ENCODE measurements around the gene PTPN1. TPM values are rescaled to one million over a fixed set of nuclear protein-coding genes. Genes with fewer than 3 reads are reported as not detected.

Gene PTPN1
- total RNA-seq, 4 donors from 2014 or later, result 20.7 to 26.7 (median 23.7) TPM

DNA sequence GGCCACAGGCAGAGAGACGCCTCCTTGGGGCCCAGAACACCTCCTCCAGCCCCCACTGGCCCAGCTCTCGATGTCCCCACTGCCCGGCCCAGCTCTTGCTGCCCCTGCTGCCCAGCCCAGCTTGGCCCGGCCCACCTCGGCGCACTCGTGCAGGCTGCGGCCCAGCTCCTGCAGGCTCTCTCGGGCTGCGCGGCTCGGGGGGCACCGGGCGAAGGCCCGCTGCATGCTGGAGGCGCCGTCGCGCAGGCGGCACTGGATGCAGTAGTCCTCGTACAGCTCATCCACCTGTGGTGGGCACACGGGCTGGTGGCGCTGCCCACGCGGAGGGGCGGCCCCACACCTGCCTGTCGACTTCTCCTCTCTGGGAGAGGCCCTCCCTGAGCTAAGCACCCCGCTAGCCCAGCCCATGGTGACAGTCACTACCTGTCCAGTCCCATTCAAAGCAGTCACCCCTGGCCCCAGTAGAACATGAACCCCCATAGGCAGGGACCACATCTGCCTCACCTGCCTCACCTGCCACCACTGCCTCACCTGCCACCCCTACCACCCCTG, 99.3 kb downstream of the PTPN1 start:
- 93% methylated on average over 20 of the region's 28 CpGs; no CpG with 5 or more reads in 1 of the 2 donors for WGBS, 2 donors
- H3K9me3 ChIP-seq, result no peaks in the 10 kb centered on the region

DNA sequence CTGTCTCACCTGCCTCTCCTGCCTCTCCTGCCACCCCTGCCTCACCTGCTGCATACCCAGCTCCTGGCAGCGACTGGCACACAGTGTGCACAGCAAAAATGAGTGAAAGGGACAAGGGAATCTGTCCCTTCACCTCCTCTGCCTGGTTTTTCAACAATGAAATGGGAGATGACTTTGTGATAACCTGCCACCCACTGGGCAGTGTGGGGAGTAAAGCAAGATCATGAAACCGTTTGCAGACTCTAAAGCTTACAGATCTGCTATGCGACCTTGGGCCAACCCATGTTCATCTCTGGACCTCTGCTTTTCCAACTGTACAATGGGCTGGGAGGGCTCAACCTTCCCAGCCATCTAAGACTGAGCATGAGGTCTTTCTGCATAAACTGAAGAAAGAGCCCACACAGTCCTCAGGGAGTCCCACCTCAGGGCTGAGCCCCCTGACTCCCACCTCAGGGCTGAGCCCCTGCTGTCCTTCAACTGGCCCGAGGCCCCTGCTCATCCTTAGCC, 100.1 kb downstream of the PTPN1 start:
- WGBS, 2 donors, result 73 to 80% methylated on average over 4 of the region's 4 CpGs
- Histone ChIP-seq H3K27ac (no peak overlapping the region), H3K9me3 (no peaks in the 10 kb centered on the region), H3K4me3 (no peak overlapping the region), H3K4me1 (no peaks in the 10 kb centered on the region), H3K27me3 (no peaks in the 10 kb centered on the region), H3K36me3 (peaks cover 0 to 7% (median 0%) of the 10 kb centered on the region in 3 donors)
- TF ChIP-seq POLR2A (IDR thresholded peaks at IDR 0.05), result no peak
- TF ChIP-seq EP300 (IDR thresholded peaks at IDR 0.05), result no peak
- TF ChIP-seq, protein P1, sequence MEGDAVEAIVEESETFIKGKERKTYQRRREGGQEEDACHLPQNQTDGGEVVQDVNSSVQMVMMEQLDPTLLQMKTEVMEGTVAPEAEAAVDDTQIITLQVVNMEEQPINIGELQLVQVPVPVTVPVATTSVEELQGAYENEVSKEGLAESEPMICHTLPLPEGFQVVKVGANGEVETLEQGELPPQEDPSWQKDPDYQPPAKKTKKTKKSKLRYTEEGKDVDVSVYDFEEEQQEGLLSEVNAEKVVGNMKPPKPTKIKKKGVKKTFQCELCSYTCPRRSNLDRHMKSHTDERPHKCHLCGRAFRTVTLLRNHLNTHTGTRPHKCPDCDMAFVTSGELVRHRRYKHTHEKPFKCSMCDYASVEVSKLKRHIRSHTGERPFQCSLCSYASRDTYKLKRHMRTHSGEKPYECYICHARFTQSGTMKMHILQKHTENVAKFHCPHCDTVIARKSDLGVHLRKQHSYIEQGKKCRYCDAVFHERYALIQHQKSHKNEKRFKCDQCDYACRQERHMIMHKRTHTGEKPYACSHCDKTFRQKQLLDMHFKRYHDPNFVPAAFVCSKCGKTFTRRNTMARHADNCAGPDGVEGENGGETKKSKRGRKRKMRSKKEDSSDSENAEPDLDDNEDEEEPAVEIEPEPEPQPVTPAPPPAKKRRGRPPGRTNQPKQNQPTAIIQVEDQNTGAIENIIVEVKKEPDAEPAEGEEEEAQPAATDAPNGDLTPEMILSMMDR (IDR thresholded peaks at IDR 0.05), result no peak
- no peak for DNase-seq (ENCODE audit: low spot score in 2 of 2)

More for the DNA sequence above, 99.3 kb downstream of the PTPN1 start:
- H3K36me3 ChIP-seq, result peaks cover 0 to 7% (median 0%) of the 10 kb centered on the region in 3 donors
- no peaks in the 10 kb centered on the region for H3K27me3 ChIP-seq
- no peak overlapping the region for H3K27ac ChIP-seq
- H3K4me3 ChIP-seq, result no peak overlapping the region
- no peak for DNase-seq (ENCODE audit: low spot score in 2 of 2)
- H3K4me1 ChIP-seq, result no peaks in the 10 kb centered on the region
- TF ChIP-seq, protein P1 (IDR thresholded peaks at IDR 0.05), result no peak
- TF ChIP-seq EP300 (IDR thresholded peaks at IDR 0.05), result no peak
- no peak for TF ChIP-seq POLR2A (IDR thresholded peaks at IDR 0.05)

DNA sequence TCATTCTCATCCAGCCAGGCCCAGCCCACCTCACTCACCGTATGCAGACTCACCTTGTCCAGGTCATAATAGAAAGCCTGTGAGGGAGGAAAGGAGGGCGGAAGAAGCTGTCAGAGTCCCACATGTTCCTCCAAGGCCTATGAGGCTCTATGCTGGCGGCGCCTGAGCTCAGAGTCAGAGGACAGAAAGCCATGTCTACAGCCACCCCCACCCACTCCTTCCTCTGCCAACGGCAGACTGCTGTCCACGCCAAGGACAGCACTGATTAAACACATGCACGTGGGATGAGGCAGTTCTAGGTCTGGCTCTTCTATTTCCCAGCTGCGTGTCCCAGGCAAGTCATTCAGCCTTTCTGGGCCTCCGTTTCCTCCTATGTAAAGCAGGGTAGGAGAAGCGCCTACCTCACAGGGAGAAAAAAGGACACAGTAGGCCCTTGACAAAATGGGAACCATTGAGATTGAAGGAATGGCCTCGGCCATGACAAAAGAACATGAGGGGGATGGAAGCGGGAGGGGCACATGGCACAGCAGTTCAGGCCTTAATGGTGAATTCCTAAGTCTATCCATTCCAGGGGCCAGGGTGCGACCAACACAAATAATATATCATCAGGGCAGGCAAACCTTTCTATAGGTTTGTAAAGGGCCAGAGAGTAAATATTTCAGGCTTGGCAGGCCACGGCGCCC, 101.1 kb downstream of the PTPN1 start:
- TF ChIP-seq, protein P1 (IDR thresholded peaks at IDR 0.05), result no peak
- TF ChIP-seq POLR2A (IDR thresholded peaks at IDR 0.05) (no peak), EP300 (IDR thresholded peaks at IDR 0.05) (no peak)
- Histone ChIP-seq H3K27me3 (no peaks in the 10 kb centered on the region), H3K4me1 (no peaks in the 10 kb centered on the region), H3K9me3 (no peaks in the 10 kb centered on the region), H3K4me3 (no peak overlapping the region), H3K36me3 (peaks cover 0 to 7% (median 0%) of the 10 kb centered on the region in 3 donors), H3K27ac (no peak overlapping the region)
- DNase-seq (ENCODE audit: low spot score in 2 of 2), result no peak
- 69% methylated on average over 15 of the region's 15 CpGs for WGBS, 2 donors

DNA sequence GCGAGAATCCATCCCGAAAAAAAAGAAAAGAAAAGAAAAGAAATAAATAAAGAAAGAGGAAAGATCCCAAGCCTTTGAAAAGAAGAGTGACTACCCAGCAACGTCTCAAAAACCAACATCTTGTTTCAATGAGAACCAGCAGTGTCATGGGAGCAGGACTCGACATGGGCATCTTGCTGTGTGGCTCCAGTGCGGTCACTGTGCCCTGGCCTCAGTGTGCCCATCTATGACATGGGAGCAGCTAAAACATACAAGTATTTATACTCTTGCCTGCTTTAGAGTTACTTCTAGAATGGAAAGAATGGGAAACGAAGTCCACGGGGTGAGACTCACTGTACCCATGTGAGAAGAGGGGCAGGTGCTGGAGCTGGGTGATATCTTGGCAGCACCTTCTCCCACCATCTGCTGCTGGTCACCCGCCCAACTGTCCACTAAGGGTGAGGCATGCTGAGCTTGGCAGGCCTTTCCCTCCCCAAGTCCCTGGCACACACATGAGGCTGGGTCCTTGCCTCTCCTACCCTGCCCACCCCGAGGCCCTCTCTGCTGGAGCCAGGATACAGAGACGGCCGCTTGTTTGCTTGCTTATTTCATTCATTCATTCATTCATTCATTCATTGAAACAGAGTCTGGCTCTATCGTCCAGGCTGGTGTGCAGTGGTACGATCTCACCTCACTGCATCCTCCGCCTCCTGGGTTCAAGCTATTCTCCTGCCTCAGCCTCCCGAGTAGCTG, 103.4 kb downstream of the PTPN1 start:
- Histone ChIP-seq H3K27ac (no peak overlapping the region), H3K4me1 (no peaks in the 10 kb centered on the region), H3K9me3 (no peaks in the 10 kb centered on the region), H3K36me3 (no peaks in the 10 kb centered on the region), H3K4me3 (no peak overlapping the region), H3K27me3 (no peaks in the 10 kb centered on the region)
- WGBS, 2 donors, result 89 to 92% methylated on average over 15 of the region's 15 CpGs
- no peak for DNase-seq (ENCODE audit: low spot score in 2 of 2)
- TF ChIP-seq EP300 (IDR thresholded peaks at IDR 0.05) (no peak), POLR2A (IDR thresholded peaks at IDR 0.05) (no peak)
- TF ChIP-seq, protein P1 (IDR thresholded peaks at IDR 0.05), result no peak

DNA sequence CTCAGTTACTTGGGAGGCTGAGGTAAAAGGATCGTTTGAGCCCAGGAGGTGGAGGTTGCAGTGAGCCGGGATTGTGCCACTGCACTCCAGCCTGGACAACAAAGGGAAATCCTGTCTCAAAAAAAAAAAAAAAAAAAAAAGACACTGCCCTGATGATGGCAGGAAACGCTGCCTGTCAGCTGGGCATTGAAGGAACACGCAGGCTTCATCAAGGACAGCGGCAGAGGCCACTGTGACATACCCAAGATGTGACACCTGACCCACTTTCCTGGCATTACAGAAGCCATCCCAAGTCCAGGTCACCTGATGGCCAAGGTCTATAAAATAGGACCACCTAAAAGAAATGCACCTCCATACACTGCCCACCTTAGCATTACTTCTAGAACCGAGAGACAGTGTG, 105.2 kb downstream of the PTPN1 start:
- Histone ChIP-seq H3K36me3 (no peaks in the 10 kb centered on the region), H3K9me3 (no peaks in the 10 kb centered on the region), H3K4me3 (no peak overlapping the region), H3K27ac (no peak overlapping the region), H3K4me1 (no peaks in the 10 kb centered on the region), H3K27me3 (no peaks in the 10 kb centered on the region)
- no peak for DNase-seq (ENCODE audit: low spot score in 2 of 2)
- 81 to 88% methylated on average over 6 of the region's 6 CpGs for WGBS, 2 donors
- TF ChIP-seq POLR2A (IDR thresholded peaks at IDR 0.05) (no peak), EP300 (IDR thresholded peaks at IDR 0.05) (no peak)
- TF ChIP-seq, protein P1 (IDR thresholded peaks at IDR 0.05), result no peak
